ENCODE measurements around the gene SLC25A36. TPM values are rescaled to one million over a fixed set of nuclear protein-coding genes. Genes with fewer than 3 reads are reported as not detected.

The SLC25A36 gene
- total RNA-seq, 2 experiments from 2014 or later = 166 to 171 TPM

DNA sequence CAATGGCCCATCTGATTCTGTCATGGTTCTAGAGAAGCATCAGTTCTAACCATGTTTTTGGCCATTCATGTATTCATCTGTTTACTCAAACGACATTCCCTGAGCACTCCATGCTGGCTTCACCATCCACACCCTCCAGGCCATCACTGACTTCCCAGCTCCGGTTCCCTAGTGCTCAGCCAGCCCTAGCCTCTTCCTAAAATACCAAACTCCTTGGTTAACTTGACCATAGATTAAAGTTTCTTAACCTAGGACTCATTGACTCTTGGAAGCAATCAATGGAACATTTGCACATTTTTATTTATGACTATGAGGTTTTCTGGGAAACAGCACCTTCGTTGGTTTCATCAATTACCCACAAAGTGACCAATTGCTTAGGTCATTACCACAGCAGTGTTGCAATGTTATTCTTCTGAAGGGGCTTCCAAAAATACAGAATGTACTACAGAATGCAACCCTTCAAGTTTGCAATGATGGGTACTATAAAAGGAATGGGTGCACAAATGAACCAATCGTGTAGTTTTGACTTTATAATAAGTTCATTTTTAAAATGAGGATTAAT, 27.2 kb upstream of the SLC25A36 start:
- TF ChIP-seq CTCF (IDR thresholded peaks at IDR 0.05) = no peak
- DNase-seq (no peak), ATAC-seq (ENCODE audit: poor library complexity) (no peak)
- no peaks in the 10 kb centered on the region for H3K36me3 Mint-ChIP-seq (ENCODE audit: low read depth)
- H3K4me3 ChIP-seq (ENCODE audit: low read length) = no peak overlapping the region
- H3K4me3 Mint-ChIP-seq = no peak overlapping the region
- H3K27ac Mint-ChIP-seq = no peak overlapping the region
- H3K9me3 ChIP-seq (ENCODE audit: control insufficient read depth in 1 of 2, insufficient read depth in 1 of 2, low read length in 2 of 2) = no peaks in the 10 kb centered on the region
- no peak overlapping the region for H3K27ac ChIP-seq (ENCODE audit: low read depth in 1 of 2, low read length in 2 of 2)
- intact Hi-C loops (cut with DNase I, micrococcal nuclease) = no loop called here
- H3K27me3 ChIP-seq (ENCODE audit: control insufficient read depth in 1 of 2, insufficient read depth in 2 of 2, low read length in 2 of 2) = peaks cover 0 to 21% of the 10 kb centered on the region in 2 experiments
- no peaks in the 10 kb centered on the region for H3K9me3 Mint-ChIP-seq
- POLR2A ChIA-PET = no interaction called here
- H3K27me3 Mint-ChIP-seq = peaks cover 23% of the 10 kb centered on the region
- CTCF ChIA-PET = no interaction called here
- H3K4me1 Mint-ChIP-seq (ENCODE audit: low read depth) = no peaks in the 10 kb centered on the region
- no peaks in the 10 kb centered on the region for H3K4me1 ChIP-seq (ENCODE audit: insufficient read depth, low read length)
- no peaks in the 10 kb centered on the region for H3K36me3 ChIP-seq (ENCODE audit: insufficient read depth, low read length)

DNA sequence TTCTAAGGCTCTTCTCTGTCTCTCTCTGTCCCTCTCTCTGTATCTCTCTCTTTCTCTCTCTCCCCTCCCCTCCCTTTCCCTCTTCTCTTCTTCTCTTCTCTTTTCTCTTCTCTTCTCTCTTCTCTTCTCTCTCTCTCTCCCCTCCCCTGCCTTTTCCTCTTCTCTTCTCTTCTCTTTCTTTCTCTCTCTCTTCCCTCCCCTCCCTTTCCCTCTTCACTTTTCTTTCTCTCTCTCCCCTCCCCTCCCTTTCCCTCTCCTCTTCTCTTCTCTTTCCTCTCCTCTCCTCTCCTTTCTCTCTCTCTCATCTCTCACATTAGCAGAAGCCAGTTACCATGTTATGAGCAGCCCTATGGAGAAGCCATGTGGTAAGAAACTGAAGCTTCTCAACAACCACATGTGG, 25.0 kb upstream of the SLC25A36 start:
- H3K36me3 ChIP-seq (ENCODE audit: insufficient read depth, low read length) = no peaks in the 10 kb centered on the region
- H3K27me3 Mint-ChIP-seq = peaks cover 23% of the 10 kb centered on the region
- H3K4me1 Mint-ChIP-seq (ENCODE audit: low read depth) = no peaks in the 10 kb centered on the region
- H3K4me3 ChIP-seq (ENCODE audit: low read length) = no peak overlapping the region
- H3K9me3 ChIP-seq (ENCODE audit: control insufficient read depth in 1 of 2, insufficient read depth in 1 of 2, low read length in 2 of 2) = no peaks in the 10 kb centered on the region
- no peaks in the 10 kb centered on the region for H3K9me3 Mint-ChIP-seq
- no peak overlapping the region for H3K27ac ChIP-seq (ENCODE audit: low read depth in 1 of 2, low read length in 2 of 2)
- peaks cover 0 to 21% of the 10 kb centered on the region in 2 experiments for H3K27me3 ChIP-seq (ENCODE audit: control insufficient read depth in 1 of 2, insufficient read depth in 2 of 2, low read length in 2 of 2)
- no peak for ATAC-seq (ENCODE audit: poor library complexity)
- no peak for TF ChIP-seq CTCF (IDR thresholded peaks at IDR 0.05)
- no peaks in the 10 kb centered on the region for H3K36me3 Mint-ChIP-seq (ENCODE audit: low read depth)
- H3K4me1 ChIP-seq (ENCODE audit: insufficient read depth, low read length) = no peaks in the 10 kb centered on the region
- ChIA-PET CTCF (interaction anchor here (0.9 kb wide), 1 partner anchor 10 kb away, joined by 3 read pairs; no protein-coding TSS in a partner anchor), POLR2A (no interaction called here)
- intact Hi-C loops (cut with DNase I, micrococcal nuclease) = no loop called here
- H3K27ac Mint-ChIP-seq = no peak overlapping the region
- H3K4me3 Mint-ChIP-seq = no peak overlapping the region
- no peak for DNase-seq

- no peak overlapping the region for H3K27ac Mint-ChIP-seq
- Histone ChIP-seq H3K27me3 (ENCODE audit: control insufficient read depth in 1 of 2, insufficient read depth in 2 of 2, low read length in 2 of 2) (peaks cover 0 to 20% of the 10 kb centered on the region in 2 experiments), H3K9me3 (ENCODE audit: control insufficient read depth in 1 of 2, insufficient read depth in 1 of 2, low read length in 2 of 2) (no peaks in the 10 kb centered on the region), H3K36me3 (ENCODE audit: insufficient read depth, low read length) (no peaks in the 10 kb centered on the region), H3K4me3 (ENCODE audit: low read length) (no peak overlapping the region), H3K27ac (ENCODE audit: low read depth in 1 of 2, low read length in 2 of 2) (no peak overlapping the region), H3K4me1 (ENCODE audit: insufficient read depth, low read length) (no peaks in the 10 kb centered on the region)
- H3K9me3 Mint-ChIP-seq = no peaks in the 10 kb centered on the region
- ATAC-seq (ENCODE audit: poor library complexity) = no peak
- TF ChIP-seq CTCF (IDR thresholded peaks at IDR 0.05) = no peak
- ChIA-PET POLR2A (no interaction called here), CTCF (no interaction called here)
- H3K36me3 Mint-ChIP-seq (ENCODE audit: low read depth) = no peaks in the 10 kb centered on the region
- peaks cover 28% of the 10 kb centered on the region for H3K27me3 Mint-ChIP-seq
- H3K4me1 Mint-ChIP-seq (ENCODE audit: low read depth) = no peaks in the 10 kb centered on the region
- intact Hi-C loops (cut with DNase I, micrococcal nuclease) = no loop called here
- H3K4me3 Mint-ChIP-seq = no peak overlapping the region
- DNase-seq = no peak
Observed at GRCh38 chr3:140917772-140918171, 23.9 kb upstream of the SLC25A36 start.

Data from CD4-positive, alpha-beta T cell (primary cell).